GM12878 (cell line): ENCODE data around the gene COL5A1.

Experiments used
- CHD4 ChIP-seq: fragments of 200-600 bp; sonication (generic); IDR thresholded peaks from 2 replicates; pipeline ENCODE4 v1.6.1; 2016; ENCODE audit warnings: mild to moderate bottlenecking
- EZH2 ChIP-seq: IDR thresholded peaks from 2 replicates; pipeline ENCODE4 v1.6.1; 2012; ENCODE audit warnings: low read depth, mild to moderate bottlenecking, control low read depth, inconsistent platforms, low read length, borderline replicate concordance; ENCODE audit not compliant: control insufficient read depth
- ZNF687 ChIP-seq: fragments of 450-650 bp; IDR thresholded peaks from 2 replicates; pipeline ENCODE4 v1.6.1; 2017; ENCODE audit warnings: mild to moderate bottlenecking, moderate library complexity

GRCh38 chr9:134680393-134681060 lies 38.9 kb downstream of the COL5A1 start:
- no peak for TF ChIP-seq ZNF687
- no peak for TF ChIP-seq CHD4
- TF ChIP-seq EZH2, result no peak
